Neural crest cell (in vitro differentiated cells): ENCODE measurements around the gene UBE2U. TPM values are rescaled to one million over a fixed set of nuclear protein-coding genes. Genes with fewer than 3 reads are reported as not detected.

Experiments
- DNase-seq: peaks from one replicate; pipeline ENCODE4 v3.0.0; 2021; ENCODE audit warnings: low read depth, mixed read lengths, low spot score
- H3K27ac Mint-ChIP-seq: one replicate; pipeline ENCODE4 v1.8.0; 2021; ENCODE audit warnings: mild to moderate bottlenecking, mixed read lengths; ENCODE audit not compliant: unreplicated experiment
- H3K27me3 Mint-ChIP-seq: 2 replicates; pipeline ENCODE4 v1.8.0; 2021; ENCODE audit warnings: low read depth, mild to moderate bottlenecking, mixed read lengths
- H3K36me3 Mint-ChIP-seq: 2 replicates; pipeline ENCODE4 v1.8.0; 2021; ENCODE audit warnings: low read depth, mild to moderate bottlenecking, mixed read lengths
- H3K4me1 Mint-ChIP-seq: 2 replicates; pipeline ENCODE4 v1.8.0; 2021; ENCODE audit warnings: mixed read lengths
- H3K4me3 Mint-ChIP-seq: one replicate; pipeline ENCODE4 v1.8.0; 2021; ENCODE audit warnings: mild to moderate bottlenecking, mixed read lengths
- H3K9me3 Mint-ChIP-seq: 2 replicates; pipeline ENCODE4 v1.8.0; 2021; ENCODE audit warnings: mixed read lengths
- CTCF ChIP-seq: fragments of 200-600 bp; sonication (generic); conservative IDR thresholded peaks from 2 replicates; pipeline ENCODE4 v1.5.0; 2021; ENCODE audit warnings: antibody characterized with exemption, mild to moderate bottlenecking
- long read RNA-seq: library from polyadenylated mRNA; unstranded; transcript quantifications from one replicate; pipeline ENCODE4 v2.0.0, GENCODE V29; 2020
- total RNA-seq: library from RNA; stranded (reverse); gene quantifications from 2 replicates; pipeline ENCODE4 v1.2.1, GENCODE V29; 2021

UBE2U gene
- total RNA-seq: not detected in 2 replicates
- long read RNA-seq: 0 reads

- no peak within 1 kb of the TSS for H3K27ac Mint-ChIP-seq
- H3K27me3 Mint-ChIP-seq: no peaks in the 10 kb centered on the region
- no peak for DNase-seq
- no peak within 1 kb of the TSS for H3K4me3 Mint-ChIP-seq
- peaks cover 7% of the 10 kb centered on the region for H3K9me3 Mint-ChIP-seq
- no peak for TF ChIP-seq CTCF
- peaks cover 9% of the 10 kb centered on the region for H3K4me1 Mint-ChIP-seq
- peaks cover 10% of the 10 kb centered on the region for H3K36me3 Mint-ChIP-seq
These were observed at the start of gene UBE2U for GRCh38 chr1:64203420-64203819. UBE2U (plus strand) TSS chr1:64203623; CDS start chr1:64204051, 428 bp downstream.

- H3K4me1 Mint-ChIP-seq: peaks cover 32% of the 10 kb centered on the region
- H3K27ac Mint-ChIP-seq: no peak overlapping the region
- H3K36me3 Mint-ChIP-seq: peaks cover 3% of the 10 kb centered on the region
- H3K4me3 Mint-ChIP-seq: no peak overlapping the region
- no peaks in the 10 kb centered on the region for H3K9me3 Mint-ChIP-seq
- no peak for TF ChIP-seq CTCF
- DNase-seq: no peak
- H3K27me3 Mint-ChIP-seq: no peaks in the 10 kb centered on the region
These were observed 48.1 kb upstream of the UBE2U start for GRCh38 chr1:64155278-64155677.

GRCh38 chr1:64161357-64161941 lies 42.0 kb upstream of the UBE2U start:
- H3K27ac Mint-ChIP-seq: no peak overlapping the region
- no peaks in the 10 kb centered on the region for H3K27me3 Mint-ChIP-seq
- H3K36me3 Mint-ChIP-seq: peaks cover 3% of the 10 kb centered on the region
- H3K4me3 Mint-ChIP-seq: no peak overlapping the region
- no peaks in the 10 kb centered on the region for H3K9me3 Mint-ChIP-seq
- H3K4me1 Mint-ChIP-seq: peaks cover 42% of the 10 kb centered on the region
- no peak for DNase-seq
- no peak for TF ChIP-seq CTCF

- DNase-seq: no peak
- no peak for TF ChIP-seq CTCF
- H3K4me3 Mint-ChIP-seq: no peak overlapping the region
- no peaks in the 10 kb centered on the region for H3K9me3 Mint-ChIP-seq
- no peaks in the 10 kb centered on the region for H3K27me3 Mint-ChIP-seq
- H3K27ac Mint-ChIP-seq: no peak overlapping the region
- H3K4me1 Mint-ChIP-seq: peaks cover 42% of the 10 kb centered on the region
- H3K36me3 Mint-ChIP-seq: peaks cover 3% of the 10 kb centered on the region
These were observed 41.3 kb upstream of the UBE2U start for GRCh38 chr1:64162151-64162550.

GRCh38 chr1:64162804-64163203 lies 40.6 kb upstream of the UBE2U start:
- H3K36me3 Mint-ChIP-seq: peaks cover 3% of the 10 kb centered on the region
- no peak overlapping the region for H3K4me3 Mint-ChIP-seq
- H3K9me3 Mint-ChIP-seq: no peaks in the 10 kb centered on the region
- DNase-seq: no peak
- H3K27ac Mint-ChIP-seq: no peak overlapping the region
- H3K27me3 Mint-ChIP-seq: no peaks in the 10 kb centered on the region
- TF ChIP-seq CTCF: no peak
- H3K4me1 Mint-ChIP-seq: peaks cover 42% of the 10 kb centered on the region
